NCI-H1105 treated with DMSO at 0.1 percent for 48 hours (cell line): ENCODE data around the gene PPP4R2.

Source experiments
- DNase-seq: peaks from one replicate; lab custom pipeline; 2025; lab: John Stamatoyannopoulos, UW

The PPP4R2 gene

DNA sequence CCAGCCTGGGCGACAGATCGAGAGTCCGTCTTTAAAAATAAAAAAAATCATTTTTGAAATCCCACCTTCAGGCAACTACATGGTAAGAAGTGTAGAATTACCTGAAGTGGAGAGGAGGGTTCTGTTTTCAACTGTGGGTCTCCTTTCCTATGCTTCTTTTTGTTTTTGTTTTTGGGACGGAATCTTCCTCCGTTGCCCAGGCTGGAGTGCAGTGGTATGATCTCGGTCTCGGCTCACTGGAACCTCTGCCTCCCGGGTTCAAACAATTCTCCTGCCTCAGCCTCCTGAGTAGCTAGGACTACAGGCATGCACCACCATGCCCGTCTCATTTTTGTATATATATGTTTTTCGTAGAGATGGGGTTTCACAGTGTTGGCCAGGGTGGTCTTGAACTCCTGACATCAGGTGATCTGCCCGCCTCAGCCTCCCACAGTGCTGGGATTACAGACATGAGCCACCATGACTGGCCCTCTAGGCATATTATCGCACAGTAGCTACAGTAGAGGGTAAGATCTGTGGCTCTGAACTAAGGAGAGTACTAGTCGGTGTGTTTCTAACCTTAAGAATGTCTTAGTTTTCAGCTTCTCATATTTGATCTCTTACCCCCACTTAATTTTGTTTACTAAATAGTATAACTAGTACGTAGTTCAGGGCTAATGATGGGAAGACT is 73.3 kb downstream of the PPP4R2 start:
- no peak for DNase-seq

DNA sequence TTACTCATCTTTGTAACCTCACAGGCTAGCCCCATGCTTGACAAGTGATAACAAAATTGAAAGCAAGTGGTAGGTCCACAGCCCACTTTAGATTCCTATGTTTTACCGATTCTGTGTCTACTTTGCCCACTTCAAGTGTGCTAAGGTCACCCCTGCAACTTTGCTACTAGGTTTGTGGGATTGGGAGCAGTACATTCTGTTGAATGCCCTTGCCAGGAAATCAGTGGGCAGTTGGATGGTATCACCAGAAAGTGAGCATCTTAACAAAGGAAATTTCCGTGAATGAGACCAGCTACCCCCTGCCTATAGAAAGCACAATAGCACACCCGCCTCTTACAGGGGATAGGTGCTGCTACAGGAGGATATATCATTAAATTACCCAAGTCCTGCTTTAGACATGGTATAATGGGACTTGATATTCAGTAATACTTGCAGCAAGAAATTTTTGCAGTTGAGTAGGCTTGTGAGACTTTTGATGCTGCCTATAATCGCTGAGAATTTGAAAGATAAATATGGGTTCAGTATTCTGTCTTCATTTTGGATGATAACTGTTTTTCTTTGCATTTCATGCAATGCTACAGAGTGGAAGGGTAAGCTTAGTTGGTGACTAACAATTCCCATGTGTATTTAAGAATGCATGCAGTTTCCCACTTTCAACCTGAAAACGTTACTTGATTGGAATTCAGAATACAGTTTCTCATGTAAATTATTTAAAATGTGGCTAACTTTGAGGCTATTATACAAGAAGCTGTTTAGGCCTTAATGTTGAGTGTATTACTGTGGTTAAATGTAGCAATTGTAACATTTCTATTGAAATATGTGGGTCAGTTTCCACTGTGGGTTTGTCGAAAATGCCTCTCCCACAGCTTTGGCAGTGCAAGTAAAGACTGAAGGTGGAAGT is 74.3 kb downstream of the PPP4R2 start:
- DNase-seq: no peak

DNA sequence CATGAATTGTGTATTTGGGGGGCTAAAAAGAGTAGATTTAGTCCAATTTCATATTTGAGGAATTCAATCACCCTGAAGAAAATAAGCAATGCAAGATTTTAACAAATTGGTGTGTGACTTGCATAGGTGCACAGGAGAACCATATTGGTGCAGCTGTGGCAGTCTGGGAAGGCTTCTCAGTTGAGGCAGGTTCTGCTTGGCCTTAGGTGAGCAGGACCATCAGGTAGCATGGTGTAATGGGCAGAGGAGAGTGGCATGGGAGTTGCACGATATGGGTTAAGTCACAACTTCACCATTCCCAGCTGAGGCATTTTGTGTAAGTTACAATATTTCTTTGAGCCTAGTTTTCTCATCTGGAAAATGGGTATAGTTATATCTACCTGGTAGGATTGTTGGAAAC is 75.3 kb downstream of the PPP4R2 start:
- DNase-seq: no peak

DNA sequence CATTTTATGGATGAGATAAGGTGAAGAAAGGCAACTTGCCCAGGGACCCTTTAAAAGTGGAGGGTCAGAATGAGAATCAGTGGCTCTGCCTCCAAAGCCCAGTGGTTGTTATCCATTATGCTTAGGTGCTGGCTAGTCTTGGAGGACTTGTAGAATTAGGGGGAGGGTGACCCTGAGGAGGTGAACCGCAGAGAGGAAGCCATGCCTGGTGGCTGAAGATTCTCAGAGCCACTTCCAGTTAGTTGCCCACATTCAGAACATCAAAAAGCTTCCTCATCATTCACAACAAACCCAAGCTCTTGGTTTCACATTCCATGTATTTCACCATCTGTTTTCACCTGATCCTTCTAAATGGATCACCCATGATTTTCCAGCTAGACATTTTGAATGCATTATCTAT is 76.0 kb downstream of the PPP4R2 start:
- DNase-seq: no peak

DNA sequence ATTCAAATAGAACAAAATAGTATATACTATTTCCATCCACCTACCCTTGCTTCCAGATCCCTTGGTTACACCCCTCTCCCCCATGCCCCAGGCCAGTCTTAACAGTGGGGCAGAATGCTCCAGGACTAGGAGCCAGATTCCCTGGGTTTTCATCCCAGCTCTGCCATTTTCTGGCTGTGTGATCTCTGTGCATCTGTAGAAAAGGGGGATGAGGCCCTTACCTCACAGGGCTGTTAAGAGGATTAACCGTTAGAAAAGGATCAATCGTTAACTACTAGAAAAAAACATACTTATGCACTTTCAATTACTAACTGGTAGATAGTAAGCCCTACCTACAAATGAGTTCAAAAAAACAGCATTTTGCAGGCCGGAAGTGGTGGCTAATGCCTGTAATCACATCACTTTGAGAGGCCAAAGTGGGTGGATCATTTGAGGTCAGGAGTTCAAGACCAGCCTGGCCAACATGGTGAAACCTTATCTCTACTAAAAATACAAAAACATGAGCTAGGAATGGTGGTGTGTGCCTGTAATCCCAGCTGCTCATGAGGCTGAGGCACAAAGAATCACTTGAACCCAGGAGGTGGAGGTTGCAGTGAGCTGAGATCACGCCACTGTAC is 76.6 kb downstream of the PPP4R2 start:
- no peak for DNase-seq

DNA sequence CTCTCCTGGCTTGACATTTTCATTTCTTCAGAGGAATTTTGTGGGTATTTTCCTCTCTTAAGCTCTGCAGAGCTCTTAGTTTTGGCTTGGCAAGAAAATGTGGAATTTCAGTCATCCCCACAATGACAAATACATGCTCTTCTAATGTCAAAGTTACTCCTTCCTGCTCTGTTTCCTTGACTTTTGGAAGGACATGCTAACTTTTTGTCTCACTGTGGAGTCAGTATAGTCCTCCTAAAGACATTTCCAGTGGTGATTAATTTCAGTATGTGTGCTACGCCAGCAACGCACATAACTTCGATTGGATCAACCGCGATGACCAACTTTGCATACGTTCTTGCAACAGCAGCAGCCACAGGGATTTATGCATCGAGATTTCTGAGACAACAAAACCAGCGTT is 78.2 kb downstream of the PPP4R2 start:
- DNase-seq: no peak

DNA sequence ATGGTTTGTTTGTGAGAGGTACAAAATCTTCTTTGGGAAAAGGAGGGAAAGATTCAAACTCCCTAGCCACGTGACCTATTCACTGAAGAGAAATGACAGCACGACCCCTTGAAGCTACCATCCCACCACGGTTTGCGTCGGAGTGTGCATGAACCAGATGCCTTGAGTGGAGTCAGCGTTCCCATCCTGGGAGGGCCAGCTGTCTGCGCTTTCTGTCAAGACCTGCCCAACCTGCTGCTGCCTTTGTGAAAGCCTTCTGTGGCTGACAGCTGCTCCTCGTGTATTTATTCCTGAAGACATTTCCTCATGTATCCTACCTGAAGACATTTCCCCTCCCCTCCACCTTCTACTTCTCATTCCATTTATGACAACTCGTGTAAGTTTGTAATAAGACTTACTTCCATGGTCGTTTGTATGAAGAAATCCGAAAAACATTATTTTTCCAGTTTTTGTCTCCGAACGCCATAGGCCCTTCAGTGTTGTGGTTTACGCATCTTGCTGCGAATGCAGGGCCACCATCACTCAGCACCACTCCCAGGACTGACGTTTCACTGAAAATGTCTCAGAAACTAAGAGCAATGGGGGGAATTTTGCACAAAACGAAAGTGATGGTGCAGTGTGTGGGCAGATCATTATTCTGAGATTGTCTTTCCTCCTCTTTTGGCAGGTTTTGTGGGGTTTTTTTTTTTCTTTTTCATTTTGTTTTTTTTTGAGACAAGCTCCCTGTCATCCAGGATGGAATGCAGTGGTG is 83.8 kb downstream of the PPP4R2 start:
- no peak for DNase-seq

DNA sequence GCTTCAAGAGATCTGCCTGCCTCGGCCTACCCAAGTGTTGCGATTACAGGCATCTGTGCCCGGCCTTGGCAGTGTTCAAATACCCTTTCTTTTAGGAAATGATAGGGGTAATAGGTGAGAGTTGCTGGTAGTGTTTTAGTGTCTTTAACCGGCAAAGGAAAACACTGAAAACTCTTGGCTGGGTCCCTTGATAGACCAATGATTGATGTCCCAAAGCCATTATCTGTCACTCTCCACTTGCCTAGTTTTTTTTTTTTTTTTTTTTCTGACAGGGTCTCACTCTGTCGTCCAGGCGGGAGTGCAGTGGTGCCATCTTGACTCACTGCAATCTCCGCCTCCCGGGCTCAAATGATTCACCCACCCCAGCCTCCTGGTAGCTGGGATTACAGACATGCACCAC is 84.5 kb downstream of the PPP4R2 start:
- DNase-seq: no peak

DNA sequence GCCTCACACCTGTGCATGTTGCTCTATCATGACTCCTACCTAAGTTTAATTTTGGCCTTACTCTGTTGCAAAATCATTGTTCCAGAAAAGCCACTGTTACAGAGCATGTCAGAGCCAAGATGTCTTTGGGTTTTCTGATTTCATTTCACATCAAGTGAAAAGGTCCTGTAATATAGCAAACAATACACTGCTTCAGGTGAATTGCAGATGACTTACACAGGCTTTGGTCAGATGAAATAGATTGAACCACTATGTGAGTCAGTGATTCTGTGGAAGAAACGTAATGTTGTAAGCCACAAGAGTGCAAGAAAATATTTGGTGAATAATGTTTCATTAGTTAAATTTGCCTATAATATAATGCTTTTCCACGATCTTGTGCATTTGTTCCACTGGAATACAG is 87.6 kb downstream of the PPP4R2 start:
- DNase-seq: no peak

DNA sequence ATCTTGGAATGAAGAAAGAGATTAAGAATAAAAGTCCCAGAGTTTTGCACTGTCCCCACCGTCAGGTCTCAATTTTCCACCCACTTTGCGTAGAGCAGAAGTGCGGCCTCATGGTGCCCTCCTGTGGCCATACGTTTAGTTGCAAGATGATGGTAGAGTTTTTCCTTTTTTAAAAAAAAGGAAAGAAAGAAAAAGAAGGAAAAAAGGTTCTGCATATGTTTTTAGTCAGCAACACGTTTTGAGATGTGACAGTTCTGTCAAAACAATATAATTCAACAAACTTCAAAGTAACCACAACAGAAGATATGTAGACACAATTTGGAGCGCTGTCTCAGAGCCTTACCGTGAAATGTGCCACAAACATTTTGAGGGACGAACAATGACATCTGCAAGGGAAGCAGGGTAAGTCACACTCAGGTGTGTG is 89.5 kb downstream of the PPP4R2 start:
- peak; percentile 28 for DNase-seq

DNA sequence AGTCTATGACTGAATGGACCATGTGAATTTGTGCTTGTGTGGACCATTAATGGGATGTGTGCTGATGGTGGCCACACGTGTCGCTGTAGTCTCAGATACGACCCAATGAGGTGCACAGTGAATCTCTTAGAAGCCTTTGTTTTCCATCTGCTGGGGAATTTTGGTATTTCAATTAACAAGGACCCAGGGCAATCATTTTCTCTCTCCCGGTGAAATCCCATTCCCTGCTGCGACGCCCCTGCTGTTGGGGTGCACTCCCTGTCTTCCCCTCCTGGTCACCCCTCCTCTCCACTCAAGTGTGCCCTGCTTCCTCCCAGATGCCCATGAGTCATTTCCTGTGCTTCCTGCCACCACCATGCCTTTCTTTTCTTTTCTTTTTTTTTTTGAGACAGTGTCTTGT is 97.5 kb downstream of the PPP4R2 start:
- DNase-seq: no peak

DNA sequence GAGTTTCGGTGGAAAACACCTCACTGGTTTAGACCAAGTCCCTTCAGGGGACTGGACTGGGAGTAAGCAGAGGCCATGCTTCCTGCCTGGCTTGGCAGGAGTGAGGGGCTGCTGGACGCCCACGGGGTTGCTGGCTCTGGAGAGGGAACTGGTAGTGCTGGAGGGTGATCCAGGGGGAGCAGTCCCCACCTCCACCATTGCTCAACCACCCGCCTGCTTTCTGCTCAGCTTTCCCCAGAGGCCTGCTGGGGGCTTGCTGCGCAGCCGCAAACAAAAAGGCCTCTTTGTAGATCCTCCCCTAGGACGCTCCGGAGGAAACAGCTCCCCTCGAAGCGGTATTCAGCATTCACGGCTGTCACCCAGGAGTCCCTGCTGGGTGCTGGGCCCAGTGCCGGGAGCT is 98.3 kb downstream of the PPP4R2 start:
- DNase-seq: no peak

DNA sequence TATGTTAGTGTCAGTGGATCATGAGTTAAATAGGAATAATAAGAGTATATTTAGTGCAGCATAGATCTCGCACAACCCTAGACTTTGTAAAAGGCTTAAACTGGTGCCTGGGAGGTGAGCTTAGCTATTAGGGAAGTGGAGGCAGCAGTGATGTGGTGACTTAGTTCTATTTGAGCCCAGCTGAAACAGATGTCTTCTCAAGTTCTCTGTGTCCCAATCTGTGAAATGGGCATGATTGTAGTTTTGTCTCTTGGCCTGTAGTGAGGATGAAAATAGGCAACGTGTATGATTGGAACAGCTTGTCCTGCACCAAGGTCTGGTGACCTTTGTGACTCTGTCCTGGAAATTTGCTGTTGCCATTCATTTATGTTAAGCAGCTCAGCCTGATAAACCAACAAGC is 99.6 kb downstream of the PPP4R2 start:
- no peak for DNase-seq

DNA sequence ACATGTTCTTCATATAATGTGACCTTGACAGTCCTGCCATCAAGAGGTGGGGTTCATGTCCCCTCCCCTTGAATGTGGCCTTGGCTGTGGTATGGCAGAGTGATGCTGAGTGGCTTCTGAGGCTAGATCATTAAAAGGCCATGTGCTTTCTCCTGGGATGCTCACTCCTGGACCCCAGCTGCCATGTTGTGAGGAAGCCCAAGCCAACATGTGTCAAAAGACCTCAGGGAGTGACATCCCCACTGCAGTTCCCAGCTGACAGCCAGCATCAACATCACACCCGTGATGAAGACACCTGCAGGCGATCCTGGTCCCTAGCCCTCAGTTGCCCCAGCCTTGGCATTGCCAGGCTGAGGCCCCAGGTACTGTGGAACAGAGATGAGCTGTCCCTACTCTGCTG is 101.4 kb downstream of the PPP4R2 start:
- no peak for DNase-seq

DNA sequence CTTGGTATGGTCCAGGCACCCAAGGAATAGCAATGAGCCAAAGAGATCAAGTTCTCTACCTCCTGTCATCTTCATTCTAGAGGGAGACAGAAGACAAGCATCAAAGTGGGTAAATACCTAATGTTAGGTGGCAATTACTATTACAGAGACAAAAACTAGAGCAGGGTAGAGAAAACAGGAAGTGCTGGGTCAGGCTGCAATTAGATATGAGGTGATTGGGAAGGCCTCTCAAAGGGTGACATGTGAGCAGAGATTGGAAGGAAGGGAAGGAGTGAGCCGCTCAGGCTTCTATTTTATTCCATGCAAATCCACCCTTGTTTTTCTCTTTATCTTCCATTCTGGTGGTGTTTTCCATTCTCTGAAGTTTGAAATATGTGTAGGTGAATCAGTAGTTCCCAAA is 102.3 kb downstream of the PPP4R2 start:
- no peak for DNase-seq

DNA sequence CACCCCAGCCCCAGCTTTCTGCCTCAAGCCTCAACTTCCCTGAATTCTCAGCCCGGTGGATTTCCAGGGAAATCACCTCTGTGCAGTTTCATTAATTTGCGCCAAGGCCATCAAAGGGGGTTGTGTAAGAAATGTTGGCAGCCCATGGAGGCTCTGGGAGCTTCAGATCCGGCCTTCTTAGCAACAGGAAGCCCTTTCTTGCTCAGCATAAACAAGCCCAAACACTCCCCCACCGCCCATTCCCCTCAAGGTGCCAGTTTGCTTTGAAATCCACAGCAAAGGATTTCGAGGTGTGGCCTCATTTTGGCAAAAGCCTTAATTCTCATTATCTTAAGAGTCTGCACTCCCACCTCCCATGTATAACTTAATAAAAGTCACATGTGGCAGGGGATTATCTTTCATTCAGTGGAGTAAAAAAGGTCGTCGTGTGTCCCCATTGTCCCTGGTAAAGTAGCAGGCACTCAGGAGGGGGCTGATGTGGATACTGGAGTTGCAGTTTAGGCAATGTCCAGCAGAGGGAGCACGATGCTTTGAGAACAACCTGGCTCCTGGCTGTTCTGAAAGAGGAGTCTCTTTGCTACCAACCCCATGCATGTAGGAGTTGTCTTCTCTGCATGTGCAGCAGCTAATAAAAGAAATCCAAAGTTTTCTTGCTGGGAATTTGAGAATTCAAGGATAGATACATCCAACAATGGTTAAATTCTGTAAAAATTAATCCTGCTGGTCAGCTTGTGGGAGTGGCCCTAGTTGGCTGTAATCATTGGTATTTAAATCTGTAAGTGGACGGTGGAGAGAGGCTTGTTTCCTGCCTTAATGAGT is 104.3 kb downstream of the PPP4R2 start:
- DNase-seq: peak; percentile 44

DNA sequence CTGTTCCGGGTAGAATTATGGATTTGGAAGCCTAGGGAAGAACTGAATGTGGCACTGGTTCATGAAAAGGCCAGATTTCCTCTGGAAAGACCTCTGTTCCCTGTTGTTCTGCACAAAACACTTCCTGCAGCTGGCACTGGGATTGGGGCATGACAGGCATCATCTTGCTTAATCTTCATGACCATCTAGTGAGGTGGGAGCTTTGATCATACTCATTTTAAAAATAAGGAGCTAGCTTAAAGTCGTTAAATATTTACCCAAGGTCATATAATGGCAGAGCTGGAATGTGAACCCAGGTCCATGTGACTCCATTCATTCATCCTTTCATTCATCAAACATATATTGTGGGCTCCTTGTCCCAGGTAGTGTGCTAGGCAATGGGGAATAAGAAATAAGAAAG is 105.3 kb downstream of the PPP4R2 start:
- DNase-seq: no peak

DNA sequence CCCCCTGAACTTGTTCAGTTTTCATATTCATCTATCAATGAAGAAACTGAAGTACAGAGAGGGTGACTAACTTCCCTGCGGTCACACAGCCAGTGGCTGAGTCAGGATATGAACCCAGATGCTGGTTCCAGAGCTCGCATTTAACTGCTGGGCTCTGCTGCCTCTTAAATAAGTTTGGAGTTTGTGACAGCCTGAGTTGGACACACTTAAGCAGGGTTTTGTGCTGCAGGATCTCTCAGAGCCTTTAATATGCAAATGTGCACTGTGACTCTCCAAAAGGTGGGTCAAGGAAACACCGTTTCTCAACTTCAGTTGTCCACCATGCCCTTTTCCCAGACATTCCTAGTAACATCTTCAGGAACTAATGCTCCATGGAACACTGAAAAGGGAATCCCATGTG is 110.6 kb downstream of the PPP4R2 start:
- DNase-seq: no peak

DNA sequence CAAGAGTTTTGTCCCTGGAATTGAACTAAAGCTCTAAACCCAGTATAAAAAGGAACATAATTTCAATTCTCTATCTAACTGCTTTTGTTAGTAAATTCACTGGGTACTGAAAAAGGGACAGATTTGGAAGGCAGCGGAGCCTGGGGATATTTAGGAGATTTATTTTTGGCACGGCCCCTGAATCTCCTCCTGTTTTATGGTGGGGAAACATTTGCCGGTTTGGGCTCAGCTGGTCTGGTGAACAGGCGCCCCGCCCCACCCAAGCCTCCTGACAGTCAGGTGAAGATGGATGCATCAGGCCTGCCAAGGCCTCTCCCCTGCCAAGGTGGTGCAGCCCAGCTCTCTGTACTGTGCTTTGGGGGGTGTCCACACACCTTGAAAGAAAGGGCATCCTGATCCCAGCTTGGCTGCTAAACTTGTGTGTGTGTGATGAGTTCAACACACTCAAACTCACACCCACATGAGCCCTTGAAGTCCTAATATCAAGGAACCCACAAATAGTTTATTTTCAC is 111.1 kb downstream of the PPP4R2 start:
- no peak for DNase-seq

DNA sequence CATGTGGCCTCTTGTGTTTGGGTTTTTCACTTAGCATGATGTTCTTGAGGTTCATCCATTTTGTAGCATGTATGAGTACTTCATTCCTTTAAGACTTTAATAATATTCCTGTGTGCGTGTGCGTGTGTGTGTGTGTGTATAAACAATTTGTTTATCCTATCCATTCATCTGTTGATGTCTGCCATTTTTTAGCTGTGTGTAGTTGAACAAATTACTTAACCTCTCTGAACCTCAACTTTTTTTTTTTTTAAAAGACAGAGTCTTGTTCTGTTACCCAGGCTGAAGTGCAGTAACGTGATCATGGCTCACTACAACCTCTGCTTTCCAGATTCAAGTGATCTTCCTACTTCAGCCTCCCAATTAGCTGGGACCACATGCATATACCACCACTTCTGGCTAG is 112.1 kb downstream of the PPP4R2 start:
- DNase-seq: no peak

DNA sequence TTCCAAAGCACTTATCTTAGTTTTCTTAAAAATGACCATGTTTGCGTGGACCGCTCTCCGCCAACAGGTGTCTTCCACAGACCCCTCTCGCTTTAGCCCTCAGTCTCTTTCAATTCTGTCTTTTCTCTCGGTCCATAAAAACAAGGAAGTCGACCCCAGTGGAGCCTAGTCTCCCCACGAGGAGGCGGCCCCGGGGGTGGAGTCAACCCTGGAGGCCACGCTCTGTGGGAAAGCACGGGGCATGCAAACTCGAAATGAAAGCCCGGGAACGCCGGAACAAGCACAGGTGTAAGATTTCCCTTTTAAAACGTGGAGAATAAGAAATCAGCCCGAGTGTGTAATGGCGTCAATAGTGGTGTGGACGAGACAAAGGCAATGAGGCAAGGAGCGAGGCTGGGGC is 113.9 kb downstream of the PPP4R2 start:
- no peak for DNase-seq
